T-helper 1 cell (primary cell): Measurements from ENCODE around the gene SLC22A25.
"Not testable (repeated sequence)": the region's sequence is repeated elsewhere in the genome, so short reads cannot be mapped to it uniquely, and the experiment has no call there.

Source experiments
- DNase-seq, 5 donors: peaks; one replicate each; pipeline ENCODE4 v3.0.0-alpha.2; 2012 to 2020
- total RNA-seq, 4 donors: gene quantifications; one replicate each; lab custom pipeline; 2026; lab: John Stamatoyannopoulos, UW

SLC22A25 gene
- 0 reads per million in 4 donors for total RNA-seq

DNA sequence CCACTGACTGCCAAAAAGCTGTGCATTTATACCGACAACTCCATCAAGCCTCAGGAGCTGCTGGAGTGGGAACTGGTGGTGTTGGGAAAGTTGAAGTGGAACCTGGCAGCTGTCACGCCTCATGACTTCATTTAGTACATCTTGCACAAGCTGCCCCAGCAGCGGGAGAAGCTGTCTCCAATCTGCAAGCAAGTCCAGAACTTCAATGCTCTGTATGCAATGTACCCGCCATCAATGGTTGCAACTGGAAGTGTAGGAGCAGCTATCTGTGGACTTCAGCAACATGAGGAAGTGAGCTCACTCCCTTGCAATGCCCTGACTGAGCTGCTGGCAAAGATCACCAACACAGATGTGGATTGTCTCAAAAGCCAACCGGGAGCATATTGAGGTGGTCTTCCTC, at the start of gene SLC22A25:
Gene SLC22A25 (minus strand): TSS at position 67 of the 400 bp plus-strand sequence. CDS start 13,947 bp downstream, outside the sequence.
- no peak for DNase-seq

- no peak for DNase-seq
Observed at GRCh38 chr11:63290285-63290684, 46.9 kb upstream of the SLC22A25 start.

GRCh38 chr11:63289658-63290057, 46.3 kb upstream of the SLC22A25 start:
- no peak for DNase-seq

- no peak for DNase-seq
Observed at GRCh38 chr11:63282579-63282978, 39.2 kb upstream of the SLC22A25 start.

GRCh38 chr11:63280920-63281319, 37.5 kb upstream of the SLC22A25 start:
- no peak for DNase-seq

GRCh38 chr11:63277345-63277943, 34.0 kb upstream of the SLC22A25 start:
- no peak for DNase-seq

GRCh38 chr11:63274776-63275175, 31.4 kb upstream of the SLC22A25 start:
- DNase-seq = no peak

DNA sequence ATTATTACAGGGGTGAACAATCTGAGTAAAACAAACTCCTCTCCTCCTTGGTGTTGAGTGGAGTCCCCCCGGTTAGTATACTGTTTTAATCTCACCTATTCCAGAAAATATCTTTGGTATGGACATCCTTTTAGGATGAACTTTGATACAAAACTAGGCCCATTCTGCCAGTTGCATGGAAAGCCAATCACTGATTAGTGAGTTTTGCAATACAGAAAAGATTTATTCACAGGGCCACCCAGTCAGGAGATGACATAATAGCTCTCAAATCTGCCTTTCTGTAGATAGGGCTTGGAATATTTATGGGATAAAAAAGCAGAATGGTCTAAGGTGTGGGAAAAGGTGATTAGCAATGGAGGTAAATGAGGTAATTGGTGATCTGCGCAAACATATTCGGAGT, 30.3 kb upstream of the SLC22A25 start:
- DNase-seq = no peak

DNA sequence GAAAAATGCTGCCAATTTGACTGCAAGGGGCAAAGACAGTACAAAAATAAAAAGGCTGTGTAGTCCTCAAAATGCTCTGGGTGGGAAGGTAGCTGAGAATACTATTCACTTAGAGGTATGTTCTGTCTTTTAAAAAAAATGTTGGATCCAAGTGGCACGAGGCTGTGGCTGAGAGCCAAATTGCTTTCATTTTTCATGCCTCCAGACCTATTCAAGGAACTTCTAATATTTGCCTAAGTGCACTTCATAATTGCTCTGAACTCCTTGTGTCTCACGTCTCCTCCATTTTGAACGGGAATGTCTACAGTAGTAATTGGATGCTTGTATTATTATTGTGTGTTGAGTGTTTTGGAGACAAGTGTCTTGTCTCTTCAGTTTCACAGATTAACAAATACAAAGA, 19.1 kb upstream of the SLC22A25 start:
- no peak for DNase-seq

DNA sequence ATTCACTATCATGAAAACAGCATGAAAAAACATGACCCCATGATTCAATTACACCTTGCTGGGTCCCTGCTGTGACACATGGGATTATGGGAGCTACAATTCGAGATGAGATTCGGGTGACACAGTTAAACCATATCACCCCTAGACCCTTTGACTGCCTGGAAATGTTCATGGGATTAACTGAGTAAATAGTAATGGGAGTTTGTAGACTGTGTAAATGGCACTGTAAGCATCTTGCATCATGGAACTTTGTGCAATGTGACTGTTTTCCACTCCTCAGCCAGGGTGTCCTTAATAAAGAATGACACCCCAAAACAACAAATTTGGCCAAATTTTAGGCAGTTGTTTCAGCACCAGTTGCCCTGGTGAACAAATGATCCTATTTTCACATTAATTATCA, 7.9 kb upstream of the SLC22A25 start:
- DNase-seq = no peak

DNA sequence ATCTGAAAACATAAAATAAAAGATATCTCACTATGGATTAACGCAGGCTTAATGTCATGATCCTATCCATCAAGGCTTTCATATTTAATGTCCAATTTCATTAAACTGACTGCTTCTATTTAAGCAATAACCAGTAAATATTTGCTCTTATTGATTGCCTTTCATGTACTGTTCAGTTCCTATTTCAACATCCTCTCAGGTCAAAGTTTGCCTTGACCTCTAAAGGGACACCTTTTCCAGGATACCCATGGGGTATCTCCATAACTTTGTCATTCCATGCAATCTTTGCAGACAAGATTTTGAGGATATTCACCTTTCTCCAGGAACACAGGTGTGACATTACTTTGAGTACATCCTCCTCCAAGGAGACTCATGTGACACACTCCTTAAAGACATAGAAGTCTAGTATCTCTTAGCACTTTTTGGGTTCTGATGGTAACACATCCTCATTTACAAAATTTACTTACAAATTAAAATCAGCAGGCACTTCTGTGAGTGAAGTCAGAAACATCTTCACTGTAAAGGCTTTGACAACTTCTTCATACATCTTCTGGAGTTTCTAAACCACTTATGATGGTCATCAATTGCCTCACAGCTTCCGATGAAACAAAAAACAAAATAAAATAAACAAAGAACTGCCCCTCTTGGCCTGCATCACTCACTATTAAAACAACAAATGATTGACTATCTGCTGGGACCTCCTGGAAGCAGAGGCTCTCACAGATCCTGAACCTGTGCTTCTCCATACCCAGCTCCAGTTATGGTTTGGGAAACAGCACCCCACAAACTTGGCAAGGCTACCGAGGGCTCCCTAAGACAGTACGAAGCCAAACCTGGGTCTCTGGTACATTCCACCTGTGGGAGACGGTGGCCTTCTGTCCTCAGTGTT, 7.0 kb upstream of the SLC22A25 start:
- DNase-seq = no peak

DNA sequence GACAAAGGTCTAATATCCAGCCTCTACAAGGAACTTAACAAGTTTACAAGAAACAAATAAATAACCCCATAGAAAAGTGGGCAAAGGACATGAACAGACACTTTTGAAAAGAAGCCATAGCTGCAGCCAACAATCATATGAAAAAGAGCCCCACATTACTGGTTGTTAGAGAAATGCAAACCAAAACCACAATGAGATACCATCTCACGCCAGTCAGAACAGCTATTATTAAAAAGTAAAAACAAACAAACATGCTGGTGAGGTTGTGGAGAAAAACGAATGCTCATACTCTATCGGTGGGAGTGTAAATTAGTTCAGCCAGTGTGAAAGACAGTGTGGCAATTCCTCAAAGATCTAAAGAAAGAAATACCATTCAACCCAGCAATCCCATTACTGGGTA, 5.6 kb upstream of the SLC22A25 start:
- no peak for DNase-seq

GRCh38 chr11:63247237-63248002, 4.0 kb upstream of the SLC22A25 start:
- not testable (repeated sequence) for DNase-seq

- no peak for DNase-seq
Observed at GRCh38 chr11:63246045-63246444, 2.6 kb upstream of the SLC22A25 start.

DNA sequence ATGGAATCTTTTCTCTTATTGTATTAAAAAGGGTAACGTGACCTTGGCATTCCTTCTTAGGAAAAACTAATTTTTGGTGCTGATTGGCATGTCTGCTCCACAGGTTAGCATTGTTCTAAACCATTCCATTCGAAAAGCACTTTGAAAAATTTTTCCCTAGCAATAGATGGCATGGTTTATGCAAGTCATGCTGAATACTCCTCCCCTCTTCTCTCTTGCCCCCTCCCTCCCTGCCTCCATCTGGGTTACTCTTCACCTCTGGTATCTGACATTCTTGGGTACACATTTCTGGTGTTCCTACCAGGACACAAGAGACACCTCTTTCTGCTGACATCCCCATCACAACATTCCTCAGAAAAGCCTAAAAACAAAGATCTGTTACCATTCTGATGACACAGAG, 1.5 kb upstream of the SLC22A25 start:
- no peak for DNase-seq

- no peak for DNase-seq
Observed at GRCh38 chr11:63242089-63242781, 1.2 kb downstream of the SLC22A25 start.

DNA sequence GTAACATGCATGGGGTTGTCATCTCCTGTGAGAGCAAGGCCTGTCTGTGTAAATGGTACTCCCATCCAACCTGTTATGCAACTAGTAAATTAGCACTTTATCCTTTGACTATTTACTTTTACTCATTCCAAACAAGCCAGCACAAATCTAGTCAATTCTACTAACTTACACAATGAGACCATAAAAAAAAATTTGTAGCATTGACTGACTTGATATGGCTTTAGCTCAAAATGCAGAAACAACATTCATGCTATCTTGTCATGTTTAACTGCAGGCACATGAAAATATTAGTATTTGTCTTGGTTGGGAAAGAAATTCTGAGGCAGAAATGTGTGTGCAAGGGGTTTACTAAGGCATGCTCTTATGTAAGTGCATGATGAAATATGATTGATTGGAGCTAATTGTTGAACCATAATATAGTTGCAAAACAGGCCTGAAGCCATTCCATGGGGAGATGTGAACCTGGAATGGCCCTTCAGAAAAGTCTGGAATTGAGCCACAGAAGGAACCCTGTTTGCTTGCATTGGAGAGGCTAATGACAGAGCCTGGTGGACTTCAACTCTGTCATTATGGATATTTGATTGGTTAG, 2.5 kb downstream of the SLC22A25 start:
- no peak for DNase-seq

GRCh38 chr11:63240098-63240497, 3.3 kb downstream of the SLC22A25 start:
- DNase-seq = no peak

DNA sequence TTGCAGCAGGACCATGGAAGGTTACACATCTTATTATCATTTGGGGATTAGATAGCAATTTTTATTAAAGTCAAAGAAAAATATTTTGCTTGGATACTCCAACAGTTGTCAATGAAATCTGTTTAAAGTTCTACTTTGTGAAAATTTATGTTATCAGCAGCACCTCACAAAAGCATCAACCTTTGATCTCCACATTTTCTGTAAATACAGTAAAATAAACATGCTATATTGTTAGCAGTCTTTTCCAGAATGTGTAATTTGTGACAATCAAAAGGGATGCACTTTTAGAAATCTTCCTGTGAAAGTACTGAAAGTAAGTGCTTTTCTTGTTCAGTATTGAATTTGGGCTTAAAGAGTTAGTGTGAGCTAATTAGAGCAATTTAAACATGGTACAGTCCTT, 4.1 kb downstream of the SLC22A25 start:
- DNase-seq = no peak

DNA sequence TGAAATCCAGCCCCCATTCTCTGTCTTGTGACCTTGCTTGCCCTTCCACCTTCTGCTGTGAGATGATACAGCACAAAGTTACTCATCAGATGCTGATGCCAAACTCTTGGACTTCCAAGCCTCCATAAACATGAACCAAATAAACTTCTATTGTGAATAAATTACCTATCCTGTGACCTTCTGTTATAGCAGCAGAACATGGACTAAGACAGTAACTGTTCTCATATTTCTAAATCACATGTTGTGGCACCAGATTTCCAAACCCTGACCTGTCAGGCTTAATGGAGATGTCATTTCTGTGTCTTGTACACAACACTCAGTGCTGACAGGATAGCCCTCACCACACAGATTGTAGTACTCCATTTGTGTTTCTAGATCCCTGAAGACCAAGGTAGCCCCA, 6.0 kb downstream of the SLC22A25 start:
- no peak for DNase-seq

DNA sequence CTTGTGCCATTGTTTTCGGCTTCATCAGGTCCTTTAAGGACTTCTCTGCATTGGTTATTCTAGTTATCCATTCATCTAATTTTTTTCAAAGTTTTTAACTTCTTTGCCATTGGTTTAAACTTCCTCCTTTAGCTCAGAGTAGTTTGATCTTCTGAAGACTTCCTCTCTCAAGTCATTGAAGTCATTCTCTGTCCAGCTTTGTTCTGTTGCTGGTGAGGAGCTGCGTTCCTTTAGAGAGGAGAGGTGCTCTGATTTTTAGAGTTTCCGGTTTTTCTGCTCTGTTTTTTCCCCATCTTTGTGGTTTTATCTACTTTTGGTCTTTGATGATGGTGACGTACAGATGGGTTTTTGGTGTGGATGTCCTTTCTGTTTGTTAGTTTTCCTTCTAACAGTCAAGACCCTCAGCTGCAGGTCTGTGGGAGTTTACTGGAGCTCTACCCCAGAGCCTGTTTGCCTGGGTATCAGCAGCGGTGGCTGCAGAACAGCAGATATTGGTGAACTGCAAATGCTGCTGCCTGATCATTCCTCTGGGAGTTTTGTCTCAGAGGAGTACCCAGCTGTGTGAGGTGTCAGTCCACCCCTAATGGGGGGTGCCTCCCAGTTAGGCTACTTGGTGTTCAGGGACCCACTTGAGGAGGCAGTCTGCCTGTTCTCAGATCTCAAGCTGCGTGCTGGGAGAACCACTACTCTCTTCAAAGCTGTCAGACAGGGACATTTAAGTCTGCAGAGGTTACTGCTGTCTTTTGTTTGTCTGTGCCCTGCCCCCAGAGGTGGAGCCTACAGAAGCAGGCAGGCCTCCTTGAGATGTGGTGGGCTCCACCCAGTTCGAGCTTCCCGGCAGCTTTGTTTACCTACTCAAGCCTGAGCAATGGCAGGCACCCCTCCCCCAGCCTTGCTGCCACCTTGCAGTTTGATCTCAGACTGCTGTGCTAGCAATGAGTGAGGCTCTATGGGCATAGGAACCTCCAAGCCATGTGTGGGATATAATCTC, 7.6 kb downstream of the SLC22A25 start:
- DNase-seq = peak in 1 of 5 donors; percentile 16
